GM18909 (cell line): Measurements from ENCODE around the gene SLC25A12.
"Not testable (repeated sequence)": the region's sequence is repeated elsewhere in the genome, so short reads cannot be mapped to it uniquely, and the experiment has no call there.

Experiments
- ATAC-seq: cut with Tn5 transposase; IDR thresholded peaks from one replicate; pipeline ENCODE4 v1.9.1; 2021; ENCODE audit warnings: mild to moderate bottlenecking; ENCODE audit not compliant: unreplicated experiment, poor library complexity

The SLC25A12 gene

DNA sequence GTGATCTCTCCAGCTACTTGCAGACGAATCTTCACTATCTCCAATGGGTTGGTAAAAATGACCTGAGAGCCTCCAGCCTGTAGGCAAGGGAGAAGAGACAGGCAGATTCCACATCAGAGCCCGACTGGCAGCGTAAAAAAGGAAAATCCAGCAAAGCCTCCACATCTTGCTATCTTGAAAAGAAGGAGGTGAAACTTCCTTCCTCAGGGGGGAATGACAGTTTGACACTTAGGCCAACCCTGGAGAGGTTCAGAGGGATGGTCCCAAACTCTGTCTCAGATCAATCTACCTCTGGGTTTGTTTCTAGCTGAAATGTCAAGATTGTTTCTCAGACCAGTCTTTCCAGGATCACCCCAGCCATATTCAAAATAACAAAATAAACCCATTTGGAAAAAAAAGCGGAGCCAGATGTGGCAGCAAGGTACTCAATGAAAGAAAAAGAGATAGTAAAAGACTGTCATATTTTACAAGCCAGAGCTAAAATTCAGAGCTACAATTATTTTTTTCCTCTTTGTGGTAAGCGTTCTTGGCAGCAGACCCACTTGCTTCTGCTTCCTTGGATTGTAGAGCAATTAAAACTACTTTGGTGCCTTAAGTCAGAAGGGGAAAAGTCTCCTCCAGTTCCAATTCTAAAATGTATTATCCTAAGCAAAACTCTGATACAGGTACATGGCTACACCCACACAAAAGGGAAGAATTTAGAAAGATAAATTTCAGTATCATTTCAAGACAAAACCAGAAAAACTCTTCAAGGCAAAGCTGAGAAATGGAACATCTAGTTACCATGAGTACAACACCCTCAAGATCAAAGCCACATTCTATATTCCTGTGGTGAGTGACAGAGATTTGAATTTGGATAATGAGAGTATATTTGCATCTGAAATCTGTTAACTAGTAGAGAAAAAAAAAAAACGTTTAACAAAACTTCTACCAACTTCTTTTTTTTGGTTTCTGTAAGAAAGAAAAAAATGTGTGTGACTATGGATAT is 100.1 kb downstream of the SLC25A12 start:
- no peak for ATAC-seq

DNA sequence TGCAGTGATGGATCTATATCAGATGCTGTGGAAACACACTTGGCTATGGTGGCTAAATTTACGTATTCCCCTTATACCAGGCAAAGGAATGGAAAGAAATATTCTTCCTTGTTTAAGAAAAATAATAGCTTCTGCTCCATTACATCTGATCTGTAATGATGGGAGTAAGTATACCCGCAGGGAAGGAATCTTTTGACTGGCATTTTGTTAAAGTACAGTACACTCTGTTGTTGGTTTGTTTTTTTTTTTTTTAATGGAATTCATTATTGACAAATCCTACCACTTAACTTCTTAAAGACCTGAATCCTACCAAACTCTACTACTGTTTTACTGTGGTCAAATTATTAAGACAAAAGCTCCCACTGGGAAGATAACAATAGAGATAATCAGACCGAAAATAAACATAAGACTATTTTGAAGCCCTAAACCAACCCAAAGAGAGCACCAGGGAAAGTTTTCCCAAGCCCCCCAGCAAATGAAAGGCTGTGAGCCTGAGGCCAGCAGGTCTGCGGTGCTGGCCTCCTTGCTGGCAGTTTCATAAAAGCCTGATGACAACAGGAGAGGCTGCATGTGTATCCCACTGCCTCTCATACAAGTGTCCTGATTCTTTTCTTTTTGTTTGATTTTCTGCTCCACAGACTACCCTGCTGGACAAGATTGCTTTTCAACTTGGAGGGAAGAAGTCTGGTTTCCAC is 101.0 kb downstream of the SLC25A12 start:
- ATAC-seq: no peak

DNA sequence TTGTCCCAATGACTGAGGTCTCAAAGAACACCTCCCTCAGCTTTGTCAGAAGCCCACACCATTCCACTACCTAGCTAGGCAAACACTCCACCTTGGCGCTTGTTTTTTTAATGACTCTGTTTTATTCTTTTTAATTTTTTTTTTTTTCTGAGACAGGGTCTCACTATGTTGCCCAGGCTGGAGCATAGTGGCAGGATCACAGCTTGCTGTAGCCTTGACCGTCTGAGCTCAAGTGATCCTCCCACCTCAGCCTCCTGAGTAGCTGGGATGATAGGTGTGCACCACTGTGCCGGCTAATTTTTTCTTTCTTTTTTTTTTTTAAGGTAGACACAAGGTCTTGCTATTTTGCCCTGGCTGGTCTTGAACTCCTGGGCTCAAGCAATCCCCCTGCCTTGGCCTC is 101.9 kb downstream of the SLC25A12 start:
- ATAC-seq: no peak

DNA sequence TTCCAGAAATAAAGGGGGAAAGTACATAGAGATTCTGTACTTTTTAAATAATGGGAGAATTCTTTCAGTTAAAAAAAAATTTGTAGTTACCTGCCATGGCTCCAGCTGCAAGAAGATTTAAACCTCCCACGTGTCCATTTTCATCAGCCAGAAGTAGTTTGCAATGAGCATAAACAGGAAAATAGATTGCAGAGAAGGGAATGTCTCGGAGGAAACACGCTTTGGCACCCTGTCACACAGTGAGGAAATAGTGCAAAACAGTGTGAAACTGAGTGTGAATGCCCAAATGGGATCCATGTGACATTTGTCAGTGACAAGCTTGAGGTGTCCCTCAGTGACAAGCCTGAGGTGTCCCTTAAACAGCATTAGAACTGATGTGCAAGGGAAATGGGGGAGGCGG is 102.7 kb downstream of the SLC25A12 start:
- no peak for ATAC-seq

DNA sequence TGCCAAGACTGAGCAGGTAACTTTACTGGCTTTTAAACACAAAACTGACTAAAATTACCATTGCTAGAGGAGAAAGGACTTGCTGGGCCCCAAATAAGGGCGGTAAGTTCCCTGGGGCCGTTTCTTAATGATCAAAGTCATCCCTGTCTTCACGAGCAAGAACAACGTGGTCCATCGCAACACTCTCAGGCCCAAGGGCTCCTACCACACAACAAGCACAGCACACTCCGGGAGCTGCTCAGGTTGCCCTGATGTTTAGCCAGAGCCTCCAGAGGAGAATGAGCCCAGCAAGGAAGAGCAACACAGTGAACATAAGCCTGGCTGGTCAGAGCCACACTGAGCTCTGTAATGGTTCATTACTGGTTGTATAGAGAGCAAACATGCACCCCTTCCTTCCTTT is 104.1 kb downstream of the SLC25A12 start:
- no peak for ATAC-seq

DNA sequence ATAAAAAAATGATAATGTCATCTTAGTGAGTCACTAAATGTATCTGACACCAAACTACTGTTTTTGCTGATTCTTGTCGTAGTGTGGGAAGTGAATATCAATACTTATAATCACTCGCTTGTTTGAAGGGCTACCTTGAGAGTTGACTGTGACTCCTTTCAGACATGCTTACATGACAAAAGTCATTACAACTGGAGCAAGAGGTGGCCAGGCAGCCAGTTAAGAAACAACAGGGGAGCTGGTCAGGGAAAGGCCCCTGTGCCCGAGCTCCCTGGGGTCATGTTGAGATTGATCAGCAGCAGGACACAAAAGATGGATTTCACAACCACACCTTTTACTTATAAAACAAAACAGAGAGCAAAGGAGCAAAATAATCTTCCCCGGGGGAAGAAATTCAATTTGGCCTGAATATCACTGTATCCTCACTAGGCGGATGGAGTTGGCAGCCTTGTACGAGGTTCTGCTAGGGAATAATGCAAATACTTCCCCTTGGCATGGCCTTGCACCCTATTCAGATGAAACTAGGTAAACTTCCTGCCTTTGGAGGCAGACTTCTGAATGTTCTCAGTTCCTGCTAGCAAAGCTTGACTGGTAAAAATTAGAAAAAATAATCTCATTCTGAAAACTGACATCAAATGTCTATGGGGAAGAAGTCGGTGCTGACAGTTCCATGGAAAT is 105.6 kb downstream of the SLC25A12 start:
- no peak for ATAC-seq

DNA sequence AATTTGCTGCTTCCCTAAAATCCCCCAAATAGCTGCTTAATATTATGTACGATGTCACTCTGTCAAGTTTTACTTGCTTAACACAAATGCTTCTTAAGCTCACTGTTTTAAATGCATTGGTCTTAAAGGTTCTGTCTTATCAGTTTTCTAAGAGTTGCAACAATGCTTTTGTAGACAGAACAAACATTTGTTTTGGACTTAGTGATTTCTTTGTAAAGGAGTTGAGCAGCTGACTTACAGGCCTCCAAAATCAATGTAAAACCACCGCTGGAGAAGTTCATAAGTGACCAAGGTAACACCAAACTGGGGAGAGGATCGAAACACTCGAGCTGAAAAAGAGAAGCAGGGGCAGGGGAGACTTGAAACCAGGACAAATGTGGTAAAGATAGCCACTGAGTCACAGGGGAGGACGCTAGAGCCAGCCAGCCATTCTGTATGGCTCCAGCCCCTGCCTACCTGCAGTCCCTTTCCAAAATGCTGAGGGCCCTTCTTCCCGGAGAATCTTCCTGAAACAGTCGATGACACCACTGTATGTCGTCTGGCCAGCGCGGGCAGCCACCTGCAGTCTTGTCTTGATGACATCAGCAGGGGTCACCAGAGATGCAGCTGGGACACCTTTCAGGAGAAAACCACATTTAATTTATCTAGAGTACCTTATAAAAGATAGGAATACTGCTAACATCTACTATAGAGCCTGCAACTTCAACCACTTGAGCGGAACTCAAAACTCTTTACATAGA is 106.5 kb downstream of the SLC25A12 start:
- no peak for ATAC-seq

DNA sequence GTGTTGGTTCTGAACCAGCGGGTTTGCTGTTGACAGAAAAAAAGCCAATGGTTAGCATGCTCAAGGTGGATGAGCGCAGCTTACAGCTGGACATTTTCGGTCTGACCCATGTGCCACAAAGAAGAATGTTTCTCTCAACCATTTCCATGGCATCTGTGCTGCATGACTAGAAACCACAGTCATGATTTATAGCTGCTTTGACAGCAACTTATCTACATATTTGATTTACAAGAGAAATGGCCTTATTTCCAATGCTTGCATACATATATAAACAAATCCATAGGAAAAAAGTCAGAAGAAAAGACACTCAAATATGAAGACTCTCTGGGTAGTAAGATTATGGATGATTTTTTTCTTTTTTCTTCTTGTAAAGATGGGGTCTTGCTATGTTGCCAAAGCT is 108.6 kb downstream of the SLC25A12 start:
- no peak for ATAC-seq

DNA sequence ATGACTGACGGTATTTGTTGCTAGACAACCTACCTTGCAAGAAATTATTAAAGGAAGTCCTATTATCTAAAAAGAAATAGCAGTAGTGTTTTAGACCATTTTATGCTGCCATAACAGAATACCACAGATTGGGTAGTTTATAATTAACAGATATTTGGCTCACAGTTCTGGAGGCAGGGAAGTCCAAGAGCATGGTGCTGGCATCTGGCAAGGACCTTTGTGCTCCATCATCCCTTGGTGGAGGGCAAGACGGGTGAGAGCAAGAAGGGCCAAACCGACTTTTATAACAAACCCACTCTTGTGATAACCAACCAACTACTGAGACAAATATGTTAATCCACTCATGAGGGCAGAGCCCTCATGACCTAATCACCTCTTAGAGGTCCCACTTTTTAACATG is 115.5 kb downstream of the SLC25A12 start:
- no peak for ATAC-seq

DNA sequence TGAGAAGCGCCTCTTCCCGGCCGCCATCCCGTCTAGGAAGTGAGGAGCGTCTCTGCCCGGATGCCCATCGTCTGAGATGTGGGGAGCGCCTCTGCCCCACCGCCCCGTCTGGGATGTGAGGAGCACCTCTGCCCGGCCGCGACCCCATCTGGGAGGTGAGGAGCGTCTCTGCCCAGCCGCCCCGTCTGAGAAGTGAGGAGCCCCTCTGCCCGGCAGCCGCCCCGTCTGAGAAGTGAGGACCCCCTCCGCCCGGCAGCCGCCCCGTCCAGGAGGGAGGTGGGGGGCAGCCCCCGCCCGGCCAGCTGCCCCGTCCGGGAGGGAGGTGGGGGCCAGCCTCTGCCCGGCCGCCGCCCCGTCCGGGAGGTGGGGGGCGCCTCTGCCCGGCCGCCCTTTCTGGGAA is 119.5 kb downstream of the SLC25A12 start:
- ATAC-seq: not testable (repeated sequence)

DNA sequence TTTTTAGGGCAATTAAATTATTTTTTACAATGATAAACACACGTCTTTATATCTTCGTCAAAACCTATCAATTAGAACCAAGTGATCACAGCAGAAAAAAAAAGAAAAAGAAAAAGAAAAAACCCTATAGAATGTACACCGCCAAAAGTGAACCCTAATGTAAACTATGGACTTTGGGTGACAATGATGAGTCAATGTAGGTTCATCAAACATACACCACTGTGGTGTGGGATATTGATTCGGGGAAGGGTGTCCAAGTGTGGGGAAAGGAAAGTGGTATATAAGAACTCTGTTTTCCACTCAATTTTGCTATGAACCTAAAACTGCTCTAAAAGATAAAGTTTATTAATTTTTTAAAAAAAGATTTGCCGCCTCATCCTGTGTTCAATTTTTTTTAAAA is 121.7 kb downstream of the SLC25A12 start:
- ATAC-seq: no peak

DNA sequence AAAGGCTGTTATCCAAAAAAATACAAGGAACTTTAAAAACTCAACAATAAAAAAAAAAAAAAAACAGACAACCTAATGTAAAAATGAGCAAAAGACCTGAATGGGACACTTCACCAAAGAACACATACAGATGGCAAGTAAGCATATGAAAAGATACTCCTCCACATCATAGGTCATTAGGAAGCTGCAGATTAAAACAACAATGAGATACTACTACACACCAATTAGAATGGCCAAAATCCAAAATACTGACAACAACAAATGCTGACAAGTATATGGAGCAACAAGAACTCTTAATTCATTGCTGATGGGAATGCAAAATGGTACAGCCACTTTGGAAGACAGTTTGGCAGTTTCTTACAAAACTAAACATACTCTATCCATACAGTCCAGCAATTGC is 122.6 kb downstream of the SLC25A12 start:
- no peak for ATAC-seq

DNA sequence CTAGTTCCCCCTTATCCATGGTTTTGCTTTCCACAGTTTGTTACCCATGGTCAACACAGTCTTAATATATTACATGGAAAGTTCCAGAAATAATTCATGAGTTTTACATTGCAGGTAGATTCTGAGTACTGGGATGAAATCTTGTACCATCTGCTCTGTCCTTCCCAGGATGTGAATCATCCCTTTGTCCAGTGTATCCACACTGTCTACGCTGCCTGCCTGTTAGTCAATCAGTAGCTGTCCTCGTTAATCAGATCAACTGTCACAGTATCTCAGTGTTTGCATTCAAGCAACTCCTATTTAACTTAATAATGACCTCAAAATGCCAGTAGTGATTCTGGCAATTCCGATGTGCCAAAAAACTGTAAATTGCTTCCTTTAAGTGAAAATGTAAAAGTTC is 130.4 kb downstream of the SLC25A12 start:
- no peak for ATAC-seq

DNA sequence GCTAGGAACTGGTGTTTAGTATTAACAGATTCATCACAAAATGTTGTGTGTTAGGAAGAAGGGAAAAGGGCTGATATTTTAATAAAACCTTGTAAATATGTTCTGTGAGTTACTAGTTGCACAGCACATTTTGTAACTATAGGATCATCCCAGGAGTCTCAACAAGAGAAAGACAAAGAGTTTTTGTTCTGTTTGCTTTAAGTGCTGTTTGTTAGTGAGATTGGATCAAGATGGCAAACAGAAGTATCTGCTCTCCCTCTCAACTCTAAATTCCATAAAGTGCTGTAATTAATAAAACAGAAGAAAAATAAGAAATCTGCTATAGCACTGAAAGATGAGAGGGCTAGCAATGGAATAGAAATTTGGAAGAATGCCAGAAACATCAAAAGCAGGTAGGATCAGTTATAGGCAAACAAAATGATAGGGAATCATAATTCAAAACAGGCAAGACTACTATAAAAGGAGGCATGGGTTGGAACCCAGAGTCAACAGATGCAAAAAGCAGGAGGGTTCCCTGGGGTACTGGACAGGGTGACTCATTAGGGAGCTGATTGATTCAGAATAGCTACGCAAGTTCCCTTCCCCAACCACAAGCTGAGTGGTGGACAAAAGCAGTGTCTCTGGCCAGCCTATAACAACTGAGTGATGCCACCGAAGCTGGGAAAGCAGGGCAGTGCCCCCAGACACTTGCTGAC is 131.0 kb downstream of the SLC25A12 start:
- no peak for ATAC-seq

DNA sequence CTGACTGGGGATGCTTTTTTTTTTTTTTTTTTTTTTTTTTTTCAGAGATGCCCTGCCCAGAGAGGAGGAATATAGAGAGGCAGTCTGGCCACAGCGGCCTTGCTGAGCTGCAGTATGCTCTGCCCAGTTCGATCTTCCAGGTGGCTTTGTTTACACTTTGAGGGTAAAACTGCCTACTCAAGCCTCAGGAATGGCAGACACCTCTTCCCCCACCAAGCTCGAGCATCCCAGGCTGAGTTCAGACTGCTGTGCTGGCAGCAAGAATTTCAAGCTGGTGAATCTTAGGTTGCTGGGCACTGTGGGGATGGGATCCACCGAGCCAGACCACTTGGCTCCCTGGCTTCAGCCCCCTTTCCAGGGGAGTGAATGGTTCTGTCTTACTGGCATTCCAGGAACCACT is 132.9 kb downstream of the SLC25A12 start:
- not testable (repeated sequence) for ATAC-seq

DNA sequence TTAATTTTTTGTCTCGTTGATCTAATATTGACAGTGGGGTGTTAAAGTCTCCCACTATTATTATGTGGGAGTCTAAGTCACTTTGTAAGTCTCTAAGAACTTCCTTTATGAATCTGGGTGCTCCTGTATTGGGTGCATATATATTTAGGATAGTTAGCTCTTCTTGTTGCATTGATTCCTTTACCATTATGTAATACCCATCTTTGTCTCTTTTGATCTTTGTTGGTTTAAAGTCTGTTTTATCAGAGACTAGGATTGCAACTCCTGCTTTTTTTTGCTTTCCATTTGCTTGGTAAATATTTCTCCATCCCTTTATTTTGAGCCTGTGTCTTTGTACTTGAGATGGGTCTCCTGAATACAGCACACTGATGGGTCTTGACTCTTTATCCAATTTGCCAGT is 135.3 kb downstream of the SLC25A12 start:
- not testable (repeated sequence) for ATAC-seq

DNA sequence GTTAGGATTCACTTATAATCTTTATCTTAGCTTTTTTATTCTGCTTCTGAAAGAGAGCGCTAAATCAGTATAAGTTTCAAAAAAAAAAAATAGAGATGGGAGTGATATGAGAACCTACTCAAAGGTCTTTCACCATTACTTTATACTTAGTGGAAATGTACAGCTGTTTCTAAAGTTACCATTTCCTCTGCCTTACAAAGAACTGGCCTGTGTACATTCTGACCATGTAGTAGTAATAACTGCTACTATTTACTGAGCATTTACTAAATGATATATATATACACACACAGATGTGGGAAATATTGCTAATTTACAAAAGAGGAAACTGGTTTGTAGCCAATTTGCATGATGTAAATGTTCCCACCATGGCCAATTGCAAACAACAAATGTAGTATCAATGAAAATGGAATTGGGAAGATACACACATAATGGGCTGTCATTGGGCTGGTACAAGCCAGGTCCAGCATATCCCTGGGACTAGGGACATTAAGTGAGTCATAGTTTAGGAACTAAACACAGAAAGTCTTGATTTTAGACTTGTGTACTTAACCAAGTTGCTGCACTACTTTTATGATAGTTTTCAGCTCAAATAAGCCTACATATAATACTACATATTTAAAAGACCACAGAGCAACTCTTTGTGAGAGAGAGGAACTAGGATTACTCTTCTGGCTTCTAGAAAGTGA is 139.6 kb downstream of the SLC25A12 start:
- ATAC-seq: no peak

DNA sequence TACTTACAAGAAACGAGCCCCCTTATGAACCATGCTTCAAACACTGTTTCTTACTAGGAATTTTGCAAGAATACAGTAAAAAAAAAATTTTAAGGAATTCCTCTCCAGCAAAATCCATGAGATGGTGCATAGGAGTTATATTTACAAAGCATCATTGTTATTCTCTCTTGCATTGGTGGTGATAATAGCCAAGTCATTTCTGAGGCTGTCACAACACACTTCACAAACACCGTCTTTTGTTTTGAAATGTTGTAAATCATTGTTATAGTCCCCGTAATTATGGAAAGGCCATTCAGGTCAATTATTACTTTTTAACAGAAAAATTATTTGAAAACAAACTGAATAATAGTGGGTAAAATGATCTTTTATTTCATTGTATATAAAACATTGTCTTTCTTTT is 146.7 kb downstream of the SLC25A12 start:
- ATAC-seq: no peak

DNA sequence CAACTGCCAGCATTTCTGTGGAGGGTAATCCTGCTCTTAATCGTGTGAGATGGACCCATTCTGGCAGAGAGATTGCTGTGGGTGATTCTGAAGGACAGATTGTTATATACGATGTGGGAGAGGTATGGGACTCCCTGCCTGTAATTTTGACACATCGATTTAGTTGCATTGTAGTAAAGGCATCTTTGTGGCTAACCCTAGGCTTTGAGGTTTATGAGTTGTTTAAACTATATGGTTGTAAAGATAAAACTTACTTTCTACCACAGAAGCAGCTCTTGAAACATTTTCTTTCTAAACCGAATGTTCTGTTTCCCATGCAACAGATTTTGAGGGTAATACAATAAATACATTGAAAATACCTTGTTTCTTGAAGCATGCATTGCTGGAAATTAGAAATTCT is 148.2 kb downstream of the SLC25A12 start:
- ATAC-seq: no peak
